CD4-positive, CD25-positive, alpha-beta regulatory T cell (primary cell): ENCODE results near the gene UBE4B. TPM values are rescaled to one million over a fixed set of nuclear protein-coding genes. Genes with fewer than 3 reads are reported as not detected.
"Not testable (repeated sequence)": the region's sequence is repeated elsewhere in the genome, so short reads cannot be mapped to it uniquely, and the experiment has no call there.

Experiments used
- ATAC-seq, 2 donors: fragments of 150-1000 bp; cut with Tn5 transposase; one replicate each; pipeline ENCODE4 v1.10.0; 2021; ENCODE audit warnings: low read depth in 2 of 2, moderate number of reproducible peaks in 2 of 2, moderate library complexity in 1 of 2
- DNase-seq, 3 donors: peaks; one replicate each; pipeline versions ENCODE4 v3.0.0 to v3.0.0-alpha.2; 2012 to 2022; ENCODE audit warnings: mixed read lengths in 1 of 3
- H3K27ac ChIP-seq: one replicate; pipeline ENCODE4 v1.7.0; 2013; ENCODE audit warnings: mild to moderate bottlenecking, low read length; ENCODE audit not compliant: insufficient read depth, poor library complexity, severe bottlenecking
- H3K27me3 ChIP-seq: one replicate; pipeline ENCODE4 v1.7.0; 2013; ENCODE audit warnings: low read length; ENCODE audit not compliant: control insufficient read depth, insufficient read depth
- H3K36me3 ChIP-seq: one replicate; pipeline ENCODE4 v1.7.0; 2013; ENCODE audit warnings: mild to moderate bottlenecking, low read length, moderate library complexity; ENCODE audit not compliant: control insufficient read depth, insufficient read depth
- H3K4me1 ChIP-seq: 2 replicates; pipeline ENCODE4 v1.7.0; 2013; ENCODE audit warnings: mild to moderate bottlenecking, low read length; ENCODE audit not compliant: insufficient read depth, control insufficient read depth, poor library complexity, severe bottlenecking
- H3K4me3 ChIP-seq: one replicate; pipeline ENCODE4 v1.7.0; 2013; ENCODE audit warnings: low read depth, mild to moderate bottlenecking, low read length, moderate library complexity
- H3K9me3 ChIP-seq, 2 experiments: 1 replicate in 1 of 2; 2 replicates in 1 of 2; pipeline ENCODE4 v1.7.0; 2013; ENCODE audit warnings: low read length in 2 of 2, mild to moderate bottlenecking in 1 of 2, moderate library complexity in 1 of 2; ENCODE audit not compliant: control insufficient read depth in 2 of 2
- H3K27ac Mint-ChIP-seq, 3 donors: one replicate each; pipeline ENCODE4 v1.8.0; 2020 to 2022; ENCODE audit warnings: mild to moderate bottlenecking in 3 of 3, mixed read lengths in 3 of 3, moderate library complexity in 2 of 3
- H3K27me3 Mint-ChIP-seq: one replicate; pipeline ENCODE4 v1.8.0; 2022; ENCODE audit warnings: mild to moderate bottlenecking, mixed read lengths
- H3K36me3 Mint-ChIP-seq: one replicate; pipeline ENCODE4 v1.8.0; 2020; ENCODE audit warnings: mixed read lengths
- H3K4me1 Mint-ChIP-seq, 4 donors: one replicate each; pipeline ENCODE4 v1.8.0; 2020 to 2022; ENCODE audit warnings: mixed read lengths in 4 of 4, mild to moderate bottlenecking in 1 of 4
- H3K4me3 Mint-ChIP-seq, 4 donors: one replicate each; pipeline ENCODE4 v1.8.0; 2020 to 2022; ENCODE audit warnings: mild to moderate bottlenecking in 4 of 4, mixed read lengths in 4 of 4, moderate library complexity in 3 of 4
- H3K9me3 Mint-ChIP-seq, 7 donors: one replicate each; pipeline ENCODE4 v1.8.0; 2020 to 2022; ENCODE audit warnings: mixed read lengths in 7 of 7, mild to moderate bottlenecking in 3 of 7, moderate library complexity in 2 of 7
- polyA plus RNA-seq, 4 donors: library from polyadenylated mRNA; unstranded; fragments of 300-500 nt; fragmentation: Illumina TruSeq; gene quantifications; one replicate each; pipeline ENCODE4 v1.2.3, GENCODE V29; 2021
- total RNA-seq: library from RNA; stranded (reverse); gene quantifications from one replicate; pipeline ENCODE4 v1.2.3, GENCODE V29; 2022

UBE4B gene
- total and polyA plus RNA-seq, 5 donors from 2014 or later: 8.0 to 38.7 (median 9.3) TPM

DNA sequence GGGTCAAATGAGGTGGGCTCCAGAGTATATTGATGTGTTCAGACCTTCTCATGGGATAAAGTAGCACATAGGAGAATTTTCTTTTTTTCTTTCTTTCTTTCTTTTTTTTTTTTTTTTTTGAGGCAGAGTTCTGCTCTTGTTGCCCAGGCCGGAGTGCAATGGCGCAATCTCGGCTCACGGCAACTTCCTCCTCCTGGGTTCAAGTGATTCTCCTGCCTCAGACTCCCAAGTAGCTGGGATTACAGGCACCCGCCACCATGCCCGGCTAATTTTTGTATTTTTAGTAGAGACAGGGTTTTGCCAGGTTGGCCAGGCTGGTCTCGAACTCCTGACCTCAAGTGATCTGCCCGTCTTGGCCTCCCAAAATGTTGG lies 74.7 kb downstream of the UBE4B start:
- H3K27ac Mint-ChIP-seq: peak overlapping the region in 1 of 3 donors; percentile 32
- H3K4me3 Mint-ChIP-seq, H3K27me3 ChIP-seq, H3K9me3 Mint-ChIP-seq, DNase-seq, H3K4me1 Mint-ChIP-seq, ATAC-seq, H3K4me3 ChIP-seq, H3K27ac ChIP-seq, H3K27me3 Mint-ChIP-seq, H3K9me3 ChIP-seq, H3K4me1 ChIP-seq: not testable (repeated sequence)
- peaks cover 62% of the 10 kb centered on the region for H3K36me3 ChIP-seq
- peaks cover 63% of the 10 kb centered on the region for H3K36me3 Mint-ChIP-seq

DNA sequence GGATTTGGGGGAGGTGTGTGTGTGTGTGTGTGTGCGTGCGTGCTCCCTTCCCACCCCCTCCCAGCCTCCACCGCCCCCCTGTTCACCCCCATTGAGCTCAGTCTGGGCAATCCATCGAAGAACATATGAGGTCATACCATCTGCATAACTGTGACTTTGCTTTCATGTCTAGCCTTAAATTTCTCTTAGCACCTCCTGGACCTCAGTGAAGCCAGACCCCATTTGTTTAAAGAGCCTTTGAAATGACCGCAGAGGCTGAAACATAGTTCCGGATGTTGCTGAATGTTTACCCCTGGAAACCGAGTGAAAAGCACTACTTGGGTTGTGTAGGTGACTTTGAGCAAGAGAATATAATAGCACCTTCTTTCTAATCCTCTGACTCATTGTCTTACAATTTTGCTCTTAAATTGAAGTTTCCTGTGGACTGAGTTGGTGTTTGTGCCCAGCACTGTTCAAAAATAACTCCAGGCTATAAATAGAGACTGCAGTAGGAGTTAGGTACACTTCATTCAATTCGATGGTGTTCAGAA lies 75.4 kb downstream of the UBE4B start:
- no peak overlapping the region for H3K27ac Mint-ChIP-seq
- no peaks in the 10 kb centered on the region for H3K9me3 Mint-ChIP-seq
- ATAC-seq: no peak

DNA sequence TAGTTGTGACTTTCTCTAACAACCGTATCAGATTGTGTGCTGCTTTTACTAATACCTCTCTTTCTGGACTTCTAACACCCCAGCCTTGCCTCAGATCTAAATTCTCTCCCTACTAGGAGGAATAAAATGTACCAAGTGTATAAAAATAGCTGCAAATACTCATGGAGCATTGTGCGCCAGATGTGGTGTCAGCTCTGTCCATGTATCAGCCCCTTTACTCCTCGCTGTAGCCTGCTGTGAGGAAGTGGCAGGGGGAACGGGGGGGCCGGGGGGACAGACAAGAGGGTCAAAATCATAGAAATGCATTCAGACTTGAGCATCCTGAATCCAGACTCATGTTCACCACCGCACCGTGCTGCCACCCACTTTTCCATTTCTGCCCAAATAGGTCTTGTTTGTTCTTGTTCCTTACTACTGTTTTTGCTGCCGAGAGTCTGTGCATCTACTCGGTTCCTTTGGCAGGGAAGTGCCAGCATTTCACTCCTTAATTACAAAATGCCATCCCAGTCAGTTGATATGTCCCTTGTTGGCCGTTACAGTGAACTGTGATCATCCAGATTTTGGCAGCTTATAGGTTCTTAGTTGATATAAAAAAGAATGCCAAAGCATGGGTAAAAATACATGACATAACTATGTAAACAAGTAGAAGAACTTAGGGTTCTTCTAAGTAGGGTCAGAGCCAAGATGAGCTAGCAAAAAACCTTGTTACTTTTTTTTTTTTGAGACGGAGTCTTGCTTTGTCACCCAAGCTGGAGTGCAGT lies 76.4 kb downstream of the UBE4B start:
- H3K4me3 ChIP-seq: no peak overlapping the region
- DNase-seq: no peak
- H3K27ac ChIP-seq: no peak overlapping the region
- H3K27me3 Mint-ChIP-seq: no peaks in the 10 kb centered on the region
- peaks cover 56% of the 10 kb centered on the region for H3K36me3 ChIP-seq
- H3K27me3 ChIP-seq: no peaks in the 10 kb centered on the region
- no peak for ATAC-seq
- no peak overlapping the region for H3K4me3 Mint-ChIP-seq
- H3K9me3 ChIP-seq: no peaks in the 10 kb centered on the region
- H3K4me1 ChIP-seq: no peaks in the 10 kb centered on the region
- H3K4me1 Mint-ChIP-seq: peaks cover 0 to 10% (median 2%) of the 10 kb centered on the region in 4 donors
- H3K9me3 Mint-ChIP-seq: no peaks in the 10 kb centered on the region
- no peak overlapping the region for H3K27ac Mint-ChIP-seq
- peaks cover 53% of the 10 kb centered on the region for H3K36me3 Mint-ChIP-seq

More for the DNA sequence above, 75.4 kb downstream of the UBE4B start:
- H3K4me1 Mint-ChIP-seq: peaks cover 0 to 8% (median 2%) of the 10 kb centered on the region in 4 donors
- peaks cover 56% of the 10 kb centered on the region for H3K36me3 Mint-ChIP-seq
- Histone ChIP-seq H3K4me3 (no peak overlapping the region), H3K4me1 (no peaks in the 10 kb centered on the region), H3K27me3 (no peaks in the 10 kb centered on the region), H3K36me3 (peaks cover 59% of the 10 kb centered on the region), H3K27ac (no peak overlapping the region), H3K9me3 (no peaks in the 10 kb centered on the region)
- no peak overlapping the region for H3K4me3 Mint-ChIP-seq
- no peaks in the 10 kb centered on the region for H3K27me3 Mint-ChIP-seq
- DNase-seq: no peak

DNA sequence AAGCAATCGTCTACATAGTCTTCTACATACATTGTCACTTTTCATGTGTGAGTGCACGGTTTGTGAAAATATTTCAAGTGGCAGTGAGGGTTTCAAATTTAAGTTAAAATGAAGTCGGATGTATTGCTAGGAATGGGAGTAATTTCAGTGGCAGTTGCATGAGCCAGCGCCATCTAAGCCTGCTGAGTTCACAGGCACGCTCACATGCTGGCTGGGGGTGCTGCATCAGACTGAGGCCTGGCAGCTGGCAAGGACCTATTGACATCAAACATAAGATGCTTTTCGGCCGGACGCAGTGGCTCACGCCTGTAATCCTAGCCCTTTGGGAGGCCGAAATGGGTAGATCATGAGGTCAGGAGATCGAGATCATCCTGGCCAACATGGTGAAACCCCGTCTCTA lies 80.7 kb downstream of the UBE4B start:
- Histone ChIP-seq H3K4me1 (no peaks in the 10 kb centered on the region), H3K36me3 (peaks cover 47% of the 10 kb centered on the region), H3K4me3 (no peak overlapping the region), H3K27ac (no peak overlapping the region), H3K9me3 (no peaks in the 10 kb centered on the region), H3K27me3 (no peaks in the 10 kb centered on the region)
- peaks cover 0 to 10% (median 0%) of the 10 kb centered on the region in 4 donors for H3K4me1 Mint-ChIP-seq
- peak overlapping the region in 1 of 3 donors; percentile 68 for H3K27ac Mint-ChIP-seq
- DNase-seq (no peak), ATAC-seq (no peak)
- H3K27me3 Mint-ChIP-seq: no peaks in the 10 kb centered on the region
- H3K4me3 Mint-ChIP-seq: no peak overlapping the region
- H3K36me3 Mint-ChIP-seq: peaks cover 29% of the 10 kb centered on the region
- H3K9me3 Mint-ChIP-seq: no peaks in the 10 kb centered on the region

DNA sequence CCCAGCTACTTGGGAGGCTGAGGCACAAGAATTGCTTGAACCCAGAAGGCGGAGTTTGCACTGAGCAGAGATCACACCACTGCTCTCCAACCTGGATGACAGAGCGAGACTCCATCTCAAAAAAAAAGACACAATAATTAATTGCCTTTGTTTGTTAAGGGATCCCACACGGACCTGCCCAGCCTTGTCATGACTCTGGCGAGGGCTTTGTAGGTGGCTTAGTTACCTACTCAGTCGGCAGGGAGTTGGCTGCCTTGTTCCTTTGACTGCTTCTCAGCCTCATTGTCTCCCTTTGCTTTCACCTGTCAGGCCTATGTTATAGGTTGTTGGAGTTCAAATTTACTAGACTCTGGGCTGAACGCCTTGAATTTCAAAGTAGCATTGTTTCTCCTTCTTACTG lies 82.0 kb downstream of the UBE4B start:
- Histone ChIP-seq H3K9me3 (no peaks in the 10 kb centered on the region), H3K4me3 (no peak overlapping the region), H3K27ac (no peak overlapping the region), H3K36me3 (peaks cover 49% of the 10 kb centered on the region), H3K4me1 (no peaks in the 10 kb centered on the region), H3K27me3 (no peaks in the 10 kb centered on the region)
- DNase-seq (no peak), ATAC-seq (no peak)
- Mint-ChIP-seq H3K4me3 (no peak overlapping the region), H3K27ac (no peak overlapping the region), H3K9me3 (no peaks in the 10 kb centered on the region), H3K4me1 (peaks cover 0 to 12% (median 0%) of the 10 kb centered on the region in 4 donors), H3K27me3 (no peaks in the 10 kb centered on the region), H3K36me3 (peaks cover 34% of the 10 kb centered on the region)

DNA sequence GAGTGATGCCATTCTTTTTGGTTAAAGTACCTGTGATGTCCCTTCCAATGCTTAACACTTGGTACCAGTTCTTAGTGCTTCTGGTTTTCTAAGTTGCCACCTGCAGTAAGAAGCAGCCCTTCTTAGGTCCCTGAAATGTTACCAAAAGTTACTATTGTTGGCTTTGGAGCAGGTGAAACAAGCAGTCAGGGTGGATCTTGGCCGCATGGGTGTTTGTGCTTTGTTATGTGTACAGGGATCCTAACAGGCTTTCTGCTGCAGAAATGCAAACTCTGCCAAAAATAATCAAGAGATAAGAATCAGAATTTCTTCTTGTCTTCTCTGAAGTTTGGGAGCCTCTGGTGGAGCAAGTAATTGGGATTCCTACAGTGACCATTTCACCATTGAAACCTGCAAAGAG lies 84.4 kb downstream of the UBE4B start:
- no peak overlapping the region for H3K4me3 Mint-ChIP-seq
- no peaks in the 10 kb centered on the region for H3K27me3 Mint-ChIP-seq
- no peaks in the 10 kb centered on the region for H3K4me1 ChIP-seq
- no peak for DNase-seq
- H3K4me3 ChIP-seq: no peak overlapping the region
- peaks cover 0 to 12% (median 0%) of the 10 kb centered on the region in 4 donors for H3K4me1 Mint-ChIP-seq
- H3K27ac ChIP-seq: no peak overlapping the region
- peaks cover 24% of the 10 kb centered on the region for H3K36me3 Mint-ChIP-seq
- H3K9me3 Mint-ChIP-seq: no peaks in the 10 kb centered on the region
- ATAC-seq: no peak
- no peak overlapping the region for H3K27ac Mint-ChIP-seq
- H3K36me3 ChIP-seq: peaks cover 52% of the 10 kb centered on the region
- H3K27me3 ChIP-seq: no peaks in the 10 kb centered on the region
- H3K9me3 ChIP-seq: no peaks in the 10 kb centered on the region

DNA sequence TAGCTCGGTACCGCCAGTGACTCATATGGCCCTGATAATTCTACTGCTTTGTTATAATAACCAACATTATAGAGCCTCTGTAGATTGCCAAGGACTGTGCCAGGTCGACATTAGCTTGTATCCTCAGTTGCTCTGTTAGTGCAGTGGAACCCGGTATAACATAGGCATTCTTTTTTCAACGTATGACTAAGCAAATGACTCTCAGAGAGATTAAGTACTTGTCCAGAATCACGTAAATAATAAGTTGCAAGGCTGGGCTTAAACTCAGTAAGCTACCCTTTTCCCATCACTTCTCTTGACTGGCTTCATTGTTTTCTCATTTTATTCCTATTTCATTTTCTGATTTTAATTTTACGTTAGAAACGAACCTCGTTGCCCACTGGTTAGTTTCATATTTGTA lies 85.1 kb downstream of the UBE4B start:
- ATAC-seq (no peak), DNase-seq (no peak)
- Mint-ChIP-seq H3K27ac (peak overlapping the region in 2 of 3 donors; percentile 26 to 36), H3K4me3 (no peak overlapping the region), H3K27me3 (no peaks in the 10 kb centered on the region), H3K4me1 (peaks cover 0 to 8% (median 0%) of the 10 kb centered on the region in 4 donors), H3K36me3 (peaks cover 25% of the 10 kb centered on the region), H3K9me3 (no peaks in the 10 kb centered on the region)
- Histone ChIP-seq H3K36me3 (peaks cover 57% of the 10 kb centered on the region), H3K4me1 (no peaks in the 10 kb centered on the region), H3K4me3 (no peak overlapping the region), H3K9me3 (no peaks in the 10 kb centered on the region), H3K27me3 (no peaks in the 10 kb centered on the region), H3K27ac (no peak overlapping the region)

DNA sequence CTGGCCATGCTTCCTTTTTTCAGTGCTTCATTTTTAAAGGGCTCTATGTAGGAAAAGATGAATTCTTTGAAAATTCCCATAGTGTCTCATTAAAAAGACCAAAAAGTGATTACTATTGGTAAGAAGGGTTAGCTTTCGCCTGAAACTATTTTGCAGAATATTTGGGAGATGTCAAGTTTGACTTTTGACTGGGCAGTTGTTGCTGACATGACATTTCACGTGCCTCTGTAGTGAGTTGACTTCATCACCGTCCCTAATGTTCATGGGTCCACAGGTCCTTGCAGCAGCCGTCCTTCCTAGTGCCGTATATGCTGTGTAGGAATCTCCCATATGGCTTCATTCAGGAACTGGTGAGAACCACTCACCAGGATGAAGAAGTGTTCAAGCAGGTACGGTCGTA lies 88.9 kb downstream of the UBE4B start:
- no peak overlapping the region for H3K27ac Mint-ChIP-seq
- no peaks in the 10 kb centered on the region for H3K9me3 Mint-ChIP-seq
- H3K27me3 Mint-ChIP-seq: no peaks in the 10 kb centered on the region
- peaks cover 52% of the 10 kb centered on the region for H3K36me3 ChIP-seq
- H3K4me3 Mint-ChIP-seq: no peak overlapping the region
- ATAC-seq (no peak), DNase-seq (no peak)
- peaks cover 28% of the 10 kb centered on the region for H3K36me3 Mint-ChIP-seq
- H3K27me3 ChIP-seq: no peaks in the 10 kb centered on the region
- no peak overlapping the region for H3K4me3 ChIP-seq
- H3K27ac ChIP-seq: no peak overlapping the region
- H3K4me1 ChIP-seq: no peaks in the 10 kb centered on the region
- peaks cover 0 to 5% (median 0%) of the 10 kb centered on the region in 4 donors for H3K4me1 Mint-ChIP-seq
- no peaks in the 10 kb centered on the region for H3K9me3 ChIP-seq
